HG03469 (cell line): ENCODE data around the gene ZBTB16.

ENCODE experiments used
- ATAC-seq: cut with Tn5 transposase; IDR thresholded peaks from one replicate; pipeline ENCODE4 v1.9.1; 2021; ENCODE audit warnings: mild to moderate bottlenecking, moderate library complexity, moderate number of reproducible peaks; ENCODE audit not compliant: unreplicated experiment

The ZBTB16 gene

GRCh38 chr11:114200351-114201133 lies 141.0 kb downstream of the ZBTB16 start:
- no peak for ATAC-seq

GRCh38 chr11:114201219-114201618 lies 141.7 kb downstream of the ZBTB16 start:
- ATAC-seq: no peak

GRCh38 chr11:114202011-114202609 lies 142.6 kb downstream of the ZBTB16 start:
- no peak for ATAC-seq

- ATAC-seq: no peak
Observed at GRCh38 chr11:114207096-114207495, 147.6 kb downstream of the ZBTB16 start.

GRCh38 chr11:114208377-114208776 lies 148.9 kb downstream of the ZBTB16 start:
- no peak for ATAC-seq

- no peak for ATAC-seq
Observed at GRCh38 chr11:114209343-114209742, 149.8 kb downstream of the ZBTB16 start.

GRCh38 chr11:114209904-114210303 lies 150.4 kb downstream of the ZBTB16 start:
- ATAC-seq: no peak

GRCh38 chr11:114211444-114212121 lies 152.1 kb downstream of the ZBTB16 start:
- ATAC-seq: no peak

- ATAC-seq: no peak
Observed at GRCh38 chr11:114213622-114214021, 154.1 kb downstream of the ZBTB16 start.

- ATAC-seq: no peak
Observed at GRCh38 chr11:114215428-114215827, 155.9 kb downstream of the ZBTB16 start.

GRCh38 chr11:114215871-114216795 lies 156.6 kb downstream of the ZBTB16 start:
- no peak for ATAC-seq

GRCh38 chr11:114216796-114217180 lies 157.3 kb downstream of the ZBTB16 start:
- no peak for ATAC-seq

- no peak for ATAC-seq
Observed at GRCh38 chr11:114218508-114218907, 159.0 kb downstream of the ZBTB16 start.

GRCh38 chr11:114219559-114220349 lies 160.2 kb downstream of the ZBTB16 start:
- no peak for ATAC-seq

GRCh38 chr11:114221037-114221436 lies 161.5 kb downstream of the ZBTB16 start:
- ATAC-seq: no peak

GRCh38 chr11:114225661-114226060 lies 166.2 kb downstream of the ZBTB16 start:
- no peak for ATAC-seq

- ATAC-seq: no peak
Observed at GRCh38 chr11:114226356-114226755, 166.8 kb downstream of the ZBTB16 start.

GRCh38 chr11:114228435-114229411 lies 169.2 kb downstream of the ZBTB16 start:
- no peak for ATAC-seq
